Measurements from ENCODE around the gene CFAP77. TPM values are rescaled to one million over a fixed set of nuclear protein-coding genes. Genes with fewer than 3 reads are reported as not detected.

CFAP77 gene
- polyA plus RNA-seq, 3 donors: not detected

GRCh38 chr9:132424857-132425674 is 15.1 kb downstream of the CFAP77 start:
- Histone ChIP-seq H2AFZ (ENCODE audit: insufficient read depth, low read depth, low read length, poor library complexity, severe bottlenecking) (no peak overlapping the region), H3K4me2 (replicated peaks; ENCODE audit: extremely low read depth, low read length, poor library complexity, severe bottlenecking) (no peak overlapping the region), H4K20me1 (ENCODE audit: insufficient read depth, low read length) (no peaks in the 10 kb centered on the region), H3K9me3 (replicated peaks in 1 of 2; ENCODE audit: control insufficient read depth in 1 of 2, insufficient read depth in 1 of 2, low read length in 2 of 2) (no peaks in the 10 kb centered on the region), H3K79me2 (ENCODE audit: insufficient read depth, low read length) (no peaks in the 10 kb centered on the region), H3K36me3 (replicated peaks in 1 of 2; ENCODE audit: control insufficient read depth in 1 of 2, insufficient read depth in 2 of 2, low read length in 2 of 2) (no peaks in the 10 kb centered on the region), H3K4me1 (ENCODE audit: control insufficient read depth in 1 of 2, insufficient read depth in 2 of 2, low read length in 2 of 2) (no peaks in the 10 kb centered on the region), H3K9ac (ENCODE audit: insufficient read depth, low read length, poor library complexity, severe bottlenecking) (no peak overlapping the region), H3K4me3 (replicated peaks in 1 of 3; ENCODE audit: low read depth in 2 of 3, low read length in 3 of 3) (no peak overlapping the region), H3K27ac (ENCODE audit: low read depth in 1 of 2, low read length in 2 of 2) (no peak overlapping the region), H3K27me3 (ENCODE audit: control insufficient read depth in 2 of 2, insufficient read depth in 2 of 2, low read length in 2 of 2) (peaks cover 20 to 25% of the 10 kb centered on the region in 2 donors)
- no peaks in the 10 kb centered on the region for H3K36me3 Mint-ChIP-seq
- TF ChIP-seq CTCF (IDR thresholded peaks at IDR 0.05): no peak
- no peaks in the 10 kb centered on the region for H3K4me1 Mint-ChIP-seq
- WGBS (ENCODE audit: insufficient coverage): 61% methylated on average over 15 of the region's 22 CpGs
- H3K4me3 Mint-ChIP-seq: peak overlapping the region in 1 of 2 donors; percentile 69
- peaks cover 0 to 4% (median 1%) of the 10 kb centered on the region in 7 donors for H3K9me3 Mint-ChIP-seq
- peaks cover 40 to 57% (median 56%) of the 10 kb centered on the region in 3 donors for H3K27me3 Mint-ChIP-seq (ENCODE audit: low read depth in 3 of 3)
- H3K27ac Mint-ChIP-seq: no peak overlapping the region
- no peak for DNase-seq
- intact Hi-C loops (cut with micrococcal nuclease): no loop called here

- Mint-ChIP-seq H3K27ac (no peak overlapping the region), H3K27me3 (ENCODE audit: low read depth in 3 of 3) (peaks cover 43 to 60% (median 58%) of the 10 kb centered on the region in 3 donors), H3K9me3 (peaks cover 0 to 4% (median 1%) of the 10 kb centered on the region in 7 donors), H3K36me3 (no peaks in the 10 kb centered on the region), H3K4me3 (peak overlapping the region in 1 of 2 donors; percentile 69), H3K4me1 (no peaks in the 10 kb centered on the region)
- DNase-seq: no peak
- no peaks in the 10 kb centered on the region for H3K36me3 ChIP-seq (replicated peaks in 1 of 2; ENCODE audit: control insufficient read depth in 1 of 2, insufficient read depth in 2 of 2, low read length in 2 of 2)
- H3K79me2 ChIP-seq (ENCODE audit: insufficient read depth, low read length): no peaks in the 10 kb centered on the region
- WGBS (ENCODE audit: insufficient coverage): 69% methylated on average over 4 of the region's 7 CpGs
- peaks cover 20 to 28% of the 10 kb centered on the region in 2 donors for H3K27me3 ChIP-seq (ENCODE audit: control insufficient read depth in 2 of 2, insufficient read depth in 2 of 2, low read length in 2 of 2)
- no peak overlapping the region for H3K27ac ChIP-seq (ENCODE audit: low read depth in 1 of 2, low read length in 2 of 2)
- no peak overlapping the region for H3K4me2 ChIP-seq (replicated peaks; ENCODE audit: extremely low read depth, low read length, poor library complexity, severe bottlenecking)
- no peaks in the 10 kb centered on the region for H3K9me3 ChIP-seq (replicated peaks in 1 of 2; ENCODE audit: control insufficient read depth in 1 of 2, insufficient read depth in 1 of 2, low read length in 2 of 2)
- H3K9ac ChIP-seq (ENCODE audit: insufficient read depth, low read length, poor library complexity, severe bottlenecking): no peak overlapping the region
- no peak for TF ChIP-seq CTCF (IDR thresholded peaks at IDR 0.05)
- no peaks in the 10 kb centered on the region for H4K20me1 ChIP-seq (ENCODE audit: insufficient read depth, low read length)
- intact Hi-C loops (cut with micrococcal nuclease): no loop called here
- H2AFZ ChIP-seq (ENCODE audit: insufficient read depth, low read depth, low read length, poor library complexity, severe bottlenecking): no peak overlapping the region
- H3K4me1 ChIP-seq (ENCODE audit: control insufficient read depth in 1 of 2, insufficient read depth in 2 of 2, low read length in 2 of 2): no peaks in the 10 kb centered on the region
- no peak overlapping the region for H3K4me3 ChIP-seq (replicated peaks in 1 of 3; ENCODE audit: low read depth in 2 of 3, low read length in 3 of 3)
Measured at GRCh38 chr9:132425675-132426062, 15.7 kb downstream of the CFAP77 start.
